ENCODE measurements around the gene WDPCP.
"Not testable (repeated sequence)": the region's sequence is repeated elsewhere in the genome, so short reads cannot be mapped to it uniquely, and the experiment has no call there.

The WDPCP gene

DNA sequence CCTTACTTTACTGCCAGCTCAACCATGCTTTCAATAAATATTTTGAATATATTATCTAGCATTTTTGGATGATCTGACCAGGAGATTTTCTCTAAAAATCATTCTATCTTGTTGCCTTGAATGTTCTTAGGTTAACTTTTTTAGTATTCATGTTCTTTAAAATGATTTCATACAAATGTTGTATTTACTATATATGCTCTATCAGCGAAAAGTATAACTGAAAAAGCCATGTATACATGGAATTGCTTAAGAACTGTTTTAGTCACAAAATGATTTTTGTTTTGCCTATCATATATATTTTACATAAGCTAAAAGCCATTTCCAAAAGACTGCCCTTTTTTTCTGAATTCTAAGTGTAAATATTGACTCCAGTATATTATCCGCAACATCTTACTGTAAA, 213.9 kb downstream of the WDPCP start:
- no peak for DNase-seq (ENCODE audit: low read depth in 3 of 3, low spot score in 1 of 3)

DNA sequence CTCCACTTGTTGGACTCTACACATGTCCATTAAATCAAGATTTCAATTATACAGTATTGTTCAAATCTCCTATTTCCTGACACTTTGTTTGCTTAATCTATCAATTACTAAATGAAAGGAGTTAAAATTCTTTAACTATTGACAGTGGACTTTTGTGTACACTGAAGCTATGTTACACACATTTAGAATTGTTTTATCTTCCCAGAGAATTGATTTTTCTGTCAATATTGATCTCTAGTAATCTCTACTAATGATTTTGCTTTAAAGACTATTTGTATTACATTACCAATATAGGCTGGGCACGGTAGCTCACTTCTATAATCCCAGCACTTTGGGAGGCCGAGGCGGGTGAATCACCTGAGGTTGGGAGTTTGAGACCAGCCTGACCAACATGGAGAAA, 215.7 kb downstream of the WDPCP start:
- DNase-seq (ENCODE audit: low read depth in 3 of 3, low spot score in 1 of 3): no peak

DNA sequence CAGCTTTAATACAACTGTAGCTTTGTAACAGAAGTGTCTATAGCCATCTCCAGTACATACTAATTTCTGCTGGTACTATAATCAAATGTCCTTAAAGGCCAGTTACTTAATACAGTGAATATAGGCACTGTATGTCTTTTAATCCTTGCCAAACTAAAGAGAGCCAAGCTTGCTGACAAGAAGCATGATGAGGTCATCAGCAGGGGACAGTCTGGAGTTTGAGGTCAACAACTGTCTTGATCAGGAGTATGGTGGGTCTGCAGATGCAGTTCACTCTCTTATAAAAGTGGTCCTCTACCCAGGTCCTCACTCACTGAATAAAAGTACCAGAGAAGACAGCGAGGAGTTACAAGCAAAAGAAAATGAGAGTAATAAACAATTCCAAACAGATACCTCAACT, 219.1 kb downstream of the WDPCP start:
- DNase-seq (ENCODE audit: low read depth in 3 of 3, low spot score in 1 of 3): no peak

DNA sequence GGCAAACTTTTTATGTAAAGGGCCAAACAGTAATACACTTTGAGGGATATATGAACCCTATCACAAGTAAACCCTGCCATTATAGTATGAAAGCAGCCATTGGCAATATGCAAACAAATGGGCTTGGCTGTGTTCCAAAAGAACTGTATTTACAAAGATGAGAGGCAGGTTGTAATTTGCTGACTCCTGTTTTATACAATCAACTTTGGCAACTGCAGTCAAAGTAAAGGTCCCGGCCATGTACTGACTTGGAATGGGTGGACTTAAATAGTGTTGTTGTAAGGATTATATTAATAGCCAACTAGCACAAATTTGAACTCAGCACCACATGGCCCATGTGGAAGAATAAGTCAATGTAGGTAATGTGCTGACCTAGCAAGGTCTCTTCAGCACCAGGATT, 223.4 kb downstream of the WDPCP start:
- DNase-seq (ENCODE audit: low read depth in 3 of 3, low spot score in 1 of 3): no peak

DNA sequence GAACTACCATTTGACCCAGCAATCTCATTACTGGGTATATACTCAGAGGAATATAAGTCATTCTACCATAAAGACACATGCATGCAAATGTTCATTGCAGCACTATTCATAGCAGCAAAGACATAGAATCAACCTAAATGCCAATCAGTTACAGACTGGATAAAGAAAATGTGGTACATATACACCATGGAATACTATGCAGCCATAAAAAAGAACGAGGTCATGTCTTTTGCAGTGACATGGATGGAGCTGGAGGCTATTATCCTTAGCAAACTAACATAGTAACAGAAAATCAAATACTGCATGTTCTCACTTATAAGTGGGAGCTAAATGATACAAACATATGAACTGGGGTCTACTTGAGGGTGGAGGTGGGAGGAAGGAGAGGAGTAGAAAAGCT, 230.6 kb downstream of the WDPCP start:
- not testable (repeated sequence) for DNase-seq (ENCODE audit: low read depth in 3 of 3, low spot score in 1 of 3)

DNA sequence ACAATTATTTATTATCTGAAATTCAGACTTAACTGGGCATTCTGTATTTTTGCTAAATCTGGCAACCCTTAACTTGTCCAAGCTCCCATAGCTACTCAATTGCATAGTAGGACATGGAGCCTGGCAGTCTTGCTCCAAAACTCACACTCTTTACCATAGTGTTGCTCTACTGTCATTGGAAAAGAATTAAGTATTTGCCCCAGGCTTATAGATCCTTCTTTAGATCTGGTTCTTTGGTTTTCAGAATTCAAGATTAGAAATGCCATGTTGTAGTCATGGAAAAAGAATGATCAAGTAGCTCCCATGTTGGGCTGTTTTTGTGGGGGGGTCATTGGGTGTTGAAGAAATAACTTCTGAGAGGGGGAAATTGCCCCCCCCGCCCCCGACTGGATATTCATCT, 240.9 kb downstream of the WDPCP start:
- DNase-seq (ENCODE audit: low read depth in 3 of 3, low spot score in 1 of 3): no peak

DNA sequence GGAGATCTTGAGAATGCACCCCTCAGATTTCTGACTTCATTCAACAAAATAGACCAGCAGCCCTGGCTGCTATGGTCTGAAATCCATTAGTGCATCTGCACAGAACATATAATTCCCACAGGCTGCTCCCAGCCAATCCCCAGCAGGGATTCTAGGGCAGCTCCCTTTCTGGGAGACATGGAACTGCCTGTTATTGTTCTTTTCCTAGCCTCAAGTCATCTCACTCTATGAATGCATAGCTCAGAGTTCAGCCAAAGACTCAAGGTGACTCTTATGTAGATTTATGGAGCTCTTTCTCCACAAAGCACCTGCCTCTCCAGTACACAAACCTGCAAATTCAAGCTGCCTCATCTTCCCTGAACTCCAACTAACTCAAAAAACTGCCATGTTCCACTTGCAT, 241.9 kb downstream of the WDPCP start:
- no peak for DNase-seq (ENCODE audit: low read depth in 3 of 3, low spot score in 1 of 3)

DNA sequence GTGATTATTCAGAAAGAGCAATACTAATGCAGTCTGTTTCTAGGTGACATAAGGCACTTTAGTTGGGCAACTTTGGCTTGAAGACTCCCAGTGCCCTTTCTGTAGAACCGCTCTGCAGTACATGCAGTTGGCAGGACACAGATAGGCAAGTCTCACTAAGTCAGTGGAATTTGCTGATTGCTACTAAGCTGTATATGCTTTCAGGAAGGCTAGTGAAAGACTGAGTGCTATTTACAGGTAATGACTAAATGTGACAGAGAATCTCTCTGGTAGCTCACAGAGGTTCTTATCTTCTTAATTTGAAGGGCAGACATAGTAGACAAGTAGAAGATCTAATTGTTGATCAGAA, 243.0 kb downstream of the WDPCP start:
- DNase-seq (ENCODE audit: low read depth in 3 of 3, low spot score in 1 of 3): no peak

DNA sequence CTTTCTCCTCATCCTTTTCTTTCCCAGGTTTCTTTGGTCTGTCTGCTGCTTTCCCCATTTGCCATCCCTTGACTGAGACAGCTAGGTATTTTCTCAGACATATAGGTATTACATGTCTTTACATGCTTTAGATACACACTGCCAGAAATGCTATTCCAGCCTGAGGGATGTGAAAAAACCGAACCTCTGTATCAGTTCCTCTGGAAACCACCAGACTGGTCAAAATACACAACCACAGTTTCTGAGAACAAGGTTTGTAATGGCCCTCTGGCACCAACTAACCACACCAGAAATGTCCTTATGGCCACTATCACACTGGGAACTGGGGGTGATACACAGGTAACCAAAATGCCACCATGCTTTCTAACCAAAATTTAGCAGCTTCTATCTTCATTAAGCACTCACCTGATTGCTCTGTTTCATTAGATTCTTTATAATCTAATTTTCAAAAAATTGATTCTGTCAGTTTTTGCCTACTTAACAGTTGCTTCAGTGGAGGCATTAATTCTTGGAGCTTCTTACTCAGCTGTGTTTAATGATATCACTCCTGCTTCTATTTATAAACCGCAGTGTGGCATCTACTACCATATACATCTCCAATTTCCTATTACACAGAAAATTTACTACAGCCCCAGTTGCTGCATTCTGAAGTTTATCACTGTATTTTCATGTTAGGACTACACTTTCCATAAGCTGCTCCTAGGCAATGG, 243.5 kb downstream of the WDPCP start:
- no peak for DNase-seq (ENCODE audit: low read depth in 3 of 3, low spot score in 1 of 3)

DNA sequence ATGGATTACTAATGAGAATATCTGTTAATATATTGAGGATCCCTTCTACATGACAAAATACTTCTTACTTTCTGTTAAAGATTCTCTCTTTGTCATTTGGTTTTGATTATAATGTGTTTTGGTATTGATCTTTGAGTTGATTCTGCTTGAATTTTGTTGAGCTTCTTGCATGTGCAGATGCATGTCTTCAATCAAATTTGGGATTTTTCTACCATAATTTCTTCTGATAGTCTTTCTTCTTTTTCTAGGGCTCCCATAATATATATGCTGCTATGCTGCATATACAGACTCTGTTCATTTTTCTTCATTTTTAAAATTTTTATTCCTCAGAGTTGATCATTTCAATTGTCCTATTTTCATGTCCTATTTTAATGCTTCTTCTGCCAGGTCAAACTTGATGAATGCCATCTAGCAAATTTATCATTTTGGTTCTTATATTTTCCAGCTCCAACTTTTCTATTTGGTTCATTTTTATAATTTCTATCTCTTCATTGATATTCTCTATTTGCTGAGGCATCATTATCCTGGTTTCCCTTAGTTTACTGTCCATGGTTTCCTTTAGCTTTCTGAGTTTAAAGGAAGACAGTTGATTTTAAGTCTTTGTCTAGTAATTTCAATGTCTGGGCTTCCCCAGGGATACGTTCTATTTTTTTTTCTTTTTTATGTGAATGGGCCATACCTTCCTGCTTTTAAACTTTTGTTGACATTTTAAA, 244.7 kb downstream of the WDPCP start:
- no peak for DNase-seq (ENCODE audit: low read depth in 3 of 3, low spot score in 1 of 3)

DNA sequence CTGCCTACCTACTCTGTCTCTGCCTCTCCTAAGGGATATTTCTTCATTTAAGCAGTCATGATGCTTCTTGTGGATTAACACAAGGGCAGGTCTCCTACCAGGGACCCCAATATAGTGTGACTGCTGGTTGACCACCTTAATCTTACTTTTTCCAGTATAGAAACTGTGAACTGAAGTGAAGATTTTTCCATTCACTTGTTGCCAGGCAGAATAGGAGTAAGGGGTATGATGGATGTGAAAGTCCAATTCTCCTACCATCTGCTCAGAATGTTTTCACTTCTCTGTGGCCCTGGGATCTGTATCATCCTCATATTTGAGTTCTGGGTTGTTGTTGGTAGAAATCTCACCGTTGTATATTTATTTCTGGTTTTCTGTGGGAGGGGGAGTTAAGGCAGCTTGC, 247.8 kb downstream of the WDPCP start:
- no peak for DNase-seq (ENCODE audit: low read depth in 3 of 3, low spot score in 1 of 3)

DNA sequence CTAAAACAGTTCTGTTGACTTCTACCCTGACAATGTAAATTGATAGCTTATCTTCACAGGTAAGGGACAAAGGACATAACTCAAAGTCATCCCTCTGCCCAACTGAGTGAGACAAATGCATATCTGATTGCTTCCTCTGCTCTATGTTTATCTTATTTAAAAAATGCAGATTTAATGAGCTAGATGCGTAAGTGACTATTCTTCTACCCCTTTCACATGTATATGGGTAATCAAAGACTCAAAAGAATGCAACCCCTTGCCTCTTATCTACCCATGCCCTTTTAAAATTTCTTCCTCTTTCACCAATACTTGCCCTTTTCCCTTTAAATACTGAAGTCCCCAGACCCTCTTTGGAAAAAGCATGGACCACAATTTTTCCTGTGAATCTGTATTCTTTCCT, 253.4 kb downstream of the WDPCP start:
- DNase-seq (ENCODE audit: low read depth in 3 of 3, low spot score in 1 of 3): no peak

DNA sequence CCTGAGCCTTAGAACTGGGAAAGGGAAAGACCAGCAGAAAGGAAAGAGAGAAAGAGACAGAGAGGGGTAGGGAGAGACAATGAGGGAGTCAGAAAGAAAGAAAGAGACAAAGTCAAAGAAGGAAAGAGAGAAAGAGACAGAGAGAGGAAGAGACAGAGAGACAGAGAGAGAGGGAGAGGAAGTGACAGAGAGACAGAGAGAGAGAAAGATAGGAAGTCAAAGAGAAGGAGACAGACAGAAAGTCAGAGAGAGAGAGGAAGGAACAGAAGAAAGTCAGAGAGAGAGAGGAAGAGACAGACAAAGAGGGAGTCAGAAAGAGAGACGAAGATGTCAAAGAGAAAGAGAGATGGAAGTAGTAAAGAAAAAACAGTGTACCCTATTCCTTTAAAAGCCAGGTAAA, 261.8 kb downstream of the WDPCP start:
- no peak for DNase-seq (ENCODE audit: low read depth in 3 of 3, low spot score in 1 of 3)

DNA sequence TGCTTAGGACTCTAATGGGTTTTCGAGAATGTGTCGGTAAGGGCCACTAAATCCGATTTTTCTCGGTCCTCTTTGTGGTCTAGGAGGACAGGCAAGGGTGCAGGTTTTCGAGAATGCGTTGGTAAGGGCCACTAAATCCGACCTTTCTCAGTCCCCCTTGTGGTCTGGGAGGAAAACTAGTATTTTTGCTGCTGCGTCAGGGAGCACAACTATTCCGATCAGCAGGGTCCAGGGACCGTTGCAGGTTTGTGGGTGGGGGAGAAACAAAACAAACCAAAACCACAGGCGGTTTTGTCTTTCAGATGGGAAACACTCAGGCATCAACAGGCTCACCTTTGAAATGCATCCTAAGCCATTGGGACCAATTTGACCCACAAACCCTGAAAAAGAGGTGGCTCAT, 264.6 kb downstream of the WDPCP start:
- DNase-seq (ENCODE audit: low read depth in 3 of 3, low spot score in 1 of 3): not testable (repeated sequence)

DNA sequence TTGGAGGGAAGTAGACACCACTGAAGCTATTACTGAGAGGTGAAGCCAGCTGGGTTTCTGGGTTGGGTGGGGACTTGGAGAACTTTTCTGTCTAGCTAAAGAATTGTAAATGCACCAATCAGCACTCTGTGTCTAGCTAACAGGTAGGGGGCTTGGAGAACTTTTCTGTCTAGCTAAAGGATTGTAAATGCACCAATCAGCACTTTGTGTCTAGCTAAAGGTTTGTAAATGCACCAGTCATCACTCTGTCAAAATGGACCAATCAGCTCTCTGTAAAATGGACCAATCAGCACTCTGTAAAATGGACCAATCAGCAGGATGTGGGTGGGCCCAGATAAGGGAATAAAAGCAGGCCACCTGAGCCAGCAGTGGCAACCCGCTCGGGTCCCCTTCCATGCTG, 266.3 kb downstream of the WDPCP start:
- DNase-seq (ENCODE audit: low read depth in 3 of 3, low spot score in 1 of 3): not testable (repeated sequence)

DNA sequence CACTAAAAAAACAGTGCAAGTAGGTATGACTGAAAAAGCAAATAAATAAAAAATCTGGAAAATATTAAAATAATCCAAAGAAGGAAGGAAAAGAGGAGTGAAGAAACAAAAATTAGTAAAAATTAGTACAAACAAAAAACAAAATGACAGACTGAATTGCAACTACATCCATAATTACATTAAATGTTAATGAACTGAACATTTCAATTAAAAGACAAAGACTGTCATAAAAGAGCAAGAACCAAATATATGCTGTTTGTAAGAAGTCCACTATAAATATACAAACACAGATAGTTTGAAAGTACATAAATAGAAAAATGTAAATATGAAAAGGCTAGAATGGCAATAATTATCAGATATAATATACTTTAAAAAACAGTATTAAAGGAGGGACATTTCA, 267.6 kb downstream of the WDPCP start:
- no peak for DNase-seq (ENCODE audit: low read depth in 3 of 3, low spot score in 1 of 3)

DNA sequence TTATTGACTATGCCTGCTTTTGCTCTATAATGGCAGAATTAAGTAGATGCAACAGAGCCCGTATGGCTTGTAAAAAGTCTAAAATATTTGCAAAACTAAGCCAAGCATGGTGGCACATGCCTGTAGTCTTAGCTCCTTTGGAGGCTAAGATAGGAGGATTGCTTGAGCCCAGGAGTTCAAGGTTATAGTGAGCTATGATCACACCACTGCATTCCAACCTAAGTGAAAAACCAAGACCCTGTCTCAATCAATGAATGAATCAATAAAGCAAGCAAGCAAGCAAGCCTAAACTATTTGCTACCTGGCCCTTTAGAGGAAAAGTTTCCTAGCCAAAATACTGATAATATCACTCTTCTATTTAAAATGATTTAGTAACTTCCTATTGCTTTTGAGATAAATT, 277.7 kb downstream of the WDPCP start:
- no peak for DNase-seq (ENCODE audit: low read depth in 3 of 3, low spot score in 1 of 3)

DNA sequence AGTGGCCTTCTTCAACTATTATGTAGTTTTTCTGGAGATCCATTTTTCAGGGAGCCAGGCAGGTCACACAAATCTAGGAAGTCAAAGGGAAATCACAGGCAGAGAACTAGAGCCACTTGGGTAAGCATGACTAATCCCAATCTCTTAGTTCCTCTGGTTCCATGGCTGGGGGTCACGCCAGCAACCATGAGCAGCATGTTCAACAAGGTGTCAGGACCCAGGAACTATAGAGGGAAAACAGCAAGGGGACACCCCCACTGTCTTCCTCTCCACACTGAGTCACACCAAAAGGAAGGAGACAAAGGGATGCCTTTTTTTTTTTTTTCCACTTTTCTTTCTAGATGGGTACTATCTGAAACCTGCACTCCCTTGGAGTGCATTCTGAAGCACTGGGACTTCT, 286.8 kb downstream of the WDPCP start:
- DNase-seq (ENCODE audit: low read depth in 3 of 3, low spot score in 1 of 3): no peak

DNA sequence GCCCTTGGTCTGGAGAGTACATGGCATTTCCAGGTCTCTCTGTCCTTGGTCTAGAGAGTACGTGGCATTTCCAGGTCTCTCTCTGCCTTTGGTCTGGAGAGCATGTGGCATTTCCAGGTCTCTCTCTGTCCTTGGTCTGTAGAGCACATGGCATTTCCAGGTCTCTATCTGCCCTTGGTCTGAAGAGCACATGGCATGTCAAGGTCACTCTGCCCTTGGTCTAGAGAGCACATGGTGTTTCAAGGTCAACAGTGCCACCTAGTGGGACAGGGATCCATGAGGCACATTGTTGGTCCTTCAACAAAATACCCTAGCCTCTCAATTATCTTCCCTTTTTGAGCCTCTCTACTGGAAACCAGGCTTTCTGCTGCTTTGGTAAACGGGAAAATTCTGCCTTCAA, 287.4 kb downstream of the WDPCP start:
- no peak for DNase-seq (ENCODE audit: low read depth in 3 of 3, low spot score in 1 of 3)

DNA sequence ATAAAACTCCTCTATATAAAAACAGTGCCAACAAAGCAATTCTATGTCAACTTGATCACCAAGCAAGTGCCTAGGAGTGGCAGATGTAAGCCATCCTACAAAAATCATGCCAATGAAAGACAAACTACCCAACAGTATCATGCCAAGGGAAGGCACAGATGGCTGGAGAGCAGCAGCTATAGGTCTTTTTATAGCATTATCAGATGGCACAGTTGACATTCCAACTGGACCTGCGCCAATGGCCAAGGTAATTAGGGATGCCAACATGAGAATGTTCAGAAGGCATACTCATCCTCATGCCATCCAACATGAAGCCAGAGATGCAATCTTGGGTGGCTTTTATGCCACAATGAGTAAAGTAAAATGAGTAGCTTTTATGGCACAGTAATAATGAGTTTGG, 300.3 kb downstream of the WDPCP start:
- DNase-seq (ENCODE audit: low read depth in 3 of 3, low spot score in 1 of 3): no peak

DNA sequence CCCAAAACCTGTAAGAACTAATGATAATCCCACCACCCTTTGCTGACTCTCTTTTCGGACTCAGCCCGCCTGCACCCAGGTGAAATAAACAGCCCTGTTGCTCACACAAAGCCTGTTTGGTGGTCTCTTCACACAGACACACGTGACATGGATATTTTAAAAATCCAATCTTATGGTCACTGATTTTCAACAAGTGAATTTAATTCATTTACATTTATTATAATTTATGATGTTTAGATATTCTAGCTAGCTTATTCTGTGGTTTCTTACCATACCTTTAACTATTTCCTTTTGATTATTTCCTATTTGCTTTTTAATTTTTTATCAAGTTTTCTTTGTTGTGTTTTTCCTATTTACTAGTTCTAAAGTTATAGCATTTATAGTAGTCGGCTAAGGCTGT, 301.8 kb downstream of the WDPCP start:
- not testable (repeated sequence) for DNase-seq (ENCODE audit: low read depth in 3 of 3, low spot score in 1 of 3)

DNA sequence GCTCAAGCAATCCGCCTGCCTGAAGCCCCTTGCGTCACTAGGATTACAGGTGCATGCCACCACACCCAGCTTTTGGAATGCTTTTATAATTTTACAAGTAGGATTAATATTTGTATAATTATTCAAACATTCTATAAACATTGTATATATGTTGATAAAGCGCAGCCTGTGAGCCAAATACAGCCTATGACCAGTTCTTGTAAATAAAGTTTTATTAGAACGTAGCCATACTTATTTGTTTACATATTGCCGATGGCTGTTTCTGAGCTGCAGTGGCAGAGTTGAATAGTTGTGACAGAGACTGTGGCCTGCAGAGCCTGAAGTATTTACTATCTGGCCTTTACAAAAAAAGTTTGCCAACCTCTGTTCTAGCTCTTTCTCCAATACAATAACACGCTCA, 305.0 kb downstream of the WDPCP start:
- no peak for DNase-seq (ENCODE audit: low read depth in 3 of 3, low spot score in 1 of 3)

DNA sequence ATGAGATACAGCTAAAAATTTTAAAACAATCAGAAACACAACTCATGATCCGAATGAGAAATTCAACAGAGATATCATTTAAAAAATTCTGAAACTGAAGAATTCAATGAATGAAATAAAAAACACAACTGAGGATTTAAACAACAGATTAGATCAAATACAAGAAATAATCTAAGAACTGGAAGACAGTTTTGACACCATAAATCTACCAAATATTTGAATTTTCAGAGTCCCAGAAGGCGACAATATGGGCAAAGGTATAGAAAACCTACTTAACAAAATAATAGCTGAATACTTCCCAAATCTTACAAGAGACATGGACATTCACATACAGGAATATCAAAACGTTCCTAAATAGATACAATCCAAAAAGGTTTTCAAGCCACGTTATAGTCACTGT, 315.7 kb downstream of the WDPCP start:
- no peak for DNase-seq (ENCODE audit: low read depth in 3 of 3, low spot score in 1 of 3)
